ENCODE results near the gene RIMS3.

The RIMS3 gene

DNA sequence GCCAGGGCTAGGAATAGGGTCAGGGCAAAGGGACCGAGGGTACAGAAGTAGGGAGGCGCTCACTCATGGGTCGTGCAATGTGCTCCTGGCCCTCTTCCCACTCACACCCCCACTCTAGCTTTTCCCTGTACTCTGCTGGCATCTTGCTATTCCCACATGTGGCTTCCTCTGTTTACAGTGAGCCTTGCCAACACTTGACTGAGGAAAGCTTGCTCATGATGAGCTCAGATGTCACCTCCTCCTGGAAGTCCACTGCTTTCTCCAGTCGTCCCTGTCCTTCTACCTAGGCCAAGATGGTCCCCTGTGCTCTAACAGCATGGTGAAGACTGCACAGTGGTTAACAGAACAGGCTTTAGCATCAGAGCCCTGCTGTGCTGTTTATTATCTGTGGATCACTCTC is 8.0 kb upstream of the RIMS3 start:
- TF ChIP-seq CTCF (IDR thresholded peaks at IDR 0.05; ENCODE audit: extremely low read depth, missing control alignments), result no peak
- DNase-seq (ENCODE audit: low spot score), result no peak

- peak; percentile 88 for DNase-seq (ENCODE audit: low spot score)
- peak; percentile 71 for TF ChIP-seq CTCF (IDR thresholded peaks at IDR 0.05; ENCODE audit: extremely low read depth, missing control alignments)
Observed at GRCh38 chr1:40668769-40669525, 3.5 kb upstream of the RIMS3 start.

DNA sequence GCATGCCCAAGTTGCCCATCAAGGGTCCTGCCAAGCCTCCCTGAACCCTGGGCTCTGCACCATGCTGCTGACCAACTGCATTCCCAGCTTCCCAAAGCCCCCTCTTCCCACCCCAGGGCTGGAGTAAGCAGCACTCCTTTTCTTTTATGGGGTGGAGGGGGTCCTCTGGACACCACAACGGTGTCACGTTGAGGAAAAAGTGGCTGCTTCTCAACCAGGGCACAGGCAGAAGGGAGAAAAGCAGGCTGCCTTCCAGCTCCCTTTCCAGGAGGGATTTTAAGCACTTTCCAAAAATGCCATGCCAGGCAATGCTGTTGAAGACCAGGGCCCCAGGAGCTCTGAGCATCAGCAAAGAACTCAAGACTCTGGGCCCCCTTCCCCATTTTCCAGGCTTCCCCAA is 691 bp downstream of the RIMS3 start:
- DNase-seq (ENCODE audit: low spot score), result no peak
- TF ChIP-seq CTCF (IDR thresholded peaks at IDR 0.05; ENCODE audit: extremely low read depth, missing control alignments), result no peak

DNA sequence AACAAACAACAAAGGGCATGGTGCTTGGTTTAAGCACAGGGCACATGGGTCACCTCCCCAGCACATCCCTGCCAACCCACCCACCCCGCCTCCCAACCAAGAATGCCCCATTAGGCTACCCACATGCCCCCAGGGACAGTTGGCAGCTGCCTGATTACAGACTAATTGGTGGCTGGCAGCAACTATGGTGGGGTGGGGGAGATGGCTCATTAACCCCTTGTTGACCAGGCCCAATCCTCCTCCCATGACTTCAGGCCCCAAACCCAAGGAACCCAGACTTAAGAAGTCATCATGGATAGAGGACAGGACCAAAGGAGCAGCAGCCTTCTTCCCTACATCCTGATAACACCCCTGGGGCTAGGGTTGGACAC is 1.3 kb downstream of the RIMS3 start:
- DNase-seq (ENCODE audit: low spot score), result no peak
- no peak for TF ChIP-seq CTCF (IDR thresholded peaks at IDR 0.05; ENCODE audit: extremely low read depth, missing control alignments)

GRCh38 chr1:40663324-40664166 is 1.9 kb downstream of the RIMS3 start:
- no peak for DNase-seq (ENCODE audit: low spot score)
- no peak for TF ChIP-seq CTCF (IDR thresholded peaks at IDR 0.05; ENCODE audit: extremely low read depth, missing control alignments)

DNA sequence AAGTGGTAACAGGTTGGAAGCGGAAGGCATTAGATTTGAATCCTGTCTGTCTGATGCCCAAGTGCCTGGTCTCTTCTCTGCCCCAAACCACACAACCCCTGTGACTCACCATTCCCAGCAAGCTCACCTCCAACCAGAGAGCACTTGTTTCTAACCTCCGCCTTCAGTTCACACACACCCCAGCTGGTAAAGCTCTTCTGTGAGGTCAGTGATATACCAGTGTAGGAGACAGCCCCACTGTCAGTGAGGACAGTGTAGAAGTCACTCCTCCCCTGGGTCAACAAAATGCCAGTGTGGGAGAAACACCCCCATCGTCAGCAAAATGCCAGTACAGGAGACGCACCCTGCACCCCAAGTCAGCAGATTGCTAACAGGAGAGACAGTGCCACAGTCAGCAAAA is 2.6 kb downstream of the RIMS3 start:
- no peak for TF ChIP-seq CTCF (IDR thresholded peaks at IDR 0.05; ENCODE audit: extremely low read depth, missing control alignments)
- DNase-seq (ENCODE audit: low spot score), result peak; percentile 13

DNA sequence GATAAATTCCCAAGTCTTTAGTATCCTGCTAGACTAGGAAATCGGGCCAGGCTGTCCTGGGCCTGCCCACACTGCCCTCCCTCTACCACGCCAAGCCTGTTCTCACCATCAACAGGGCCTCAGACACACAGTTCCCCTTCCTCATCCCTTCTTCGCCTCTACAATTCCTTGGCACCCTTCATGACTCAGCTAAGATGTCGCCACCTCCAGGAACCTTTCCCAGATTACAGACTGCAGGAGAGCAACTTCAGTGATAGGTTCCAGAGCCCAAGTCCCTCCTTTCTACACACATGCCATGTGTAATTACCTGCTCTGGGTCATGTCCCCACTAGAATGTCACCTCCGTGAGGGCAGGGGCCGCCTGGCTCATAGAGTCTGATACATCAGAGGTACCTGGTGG is 3.3 kb downstream of the RIMS3 start:
- TF ChIP-seq CTCF (IDR thresholded peaks at IDR 0.05; ENCODE audit: extremely low read depth, missing control alignments), result no peak
- DNase-seq (ENCODE audit: low spot score), result no peak
